H1 (cell line): Measurements from ENCODE around the gene FOXS1. TPM values are rescaled to one million over a fixed set of nuclear protein-coding genes. Genes with fewer than 3 reads are reported as not detected.

Experiments used
- CTCF ChIA-PET: fragments of 300-600 bp; sonication (Branson Sonifier 250); formaldehyde crosslinking; loops from one replicate; lab custom pipeline; 2021; ENCODE audit not compliant: partially characterized antibody; lab: Charles Lee
- POLR2A ChIA-PET: fragments of 300-600 bp; sonication (Branson Sonifier 250); formaldehyde crosslinking; loops from one replicate; lab custom pipeline; 2021; ENCODE audit warnings: inconsistent platforms; ENCODE audit not compliant: partially characterized antibody; lab: Charles Lee
- DNase-seq, 2 experiments: peaks; one replicate each; pipeline versions ENCODE4 v3.0.0 to v3.0.0-alpha.2; 2010 to 2022; ENCODE audit warnings: low spot score in 2 of 2, low read depth in 1 of 2, mixed read lengths in 1 of 2
- FAIRE-seq: peaks from 2 replicates; lab custom pipeline; 2011; peaks lifted over from hg19 to GRCh38; lab: Jason Lieb, UNC
- H2AFZ ChIP-seq: 2 replicates; pipeline ENCODE4 v1.8.1; 2012; ENCODE audit warnings: low read length, inconsistent platforms
- H2AK5ac ChIP-seq: 2 replicates; pipeline ENCODE4 v1.6.1; 2013; ENCODE audit warnings: low read depth, low read length
- H2BK120ac ChIP-seq: replicated peaks from 2 replicates; pipeline ENCODE3; 2013; ENCODE audit warnings: low read depth, low read length, inconsistent platforms
- H2BK12ac ChIP-seq: 2 replicates; pipeline ENCODE4 v1.6.1; 2013; ENCODE audit warnings: low read depth, low read length
- H2BK15ac ChIP-seq: 2 replicates; pipeline ENCODE4 v1.6.1; 2013; ENCODE audit warnings: low read length
- H2BK20ac ChIP-seq: 2 replicates; pipeline ENCODE4 v1.6.1; 2013; ENCODE audit warnings: low read length
- H2BK5ac ChIP-seq: 2 replicates; pipeline ENCODE4 v1.6.1; 2013; ENCODE audit warnings: low read depth, low read length
- H3K14ac ChIP-seq: 2 replicates; pipeline ENCODE4 v1.6.1; 2013; ENCODE audit warnings: inconsistent platforms; ENCODE audit not compliant: insufficient read length
- H3K18ac ChIP-seq: 2 replicates; pipeline ENCODE4 v1.6.1; 2013; ENCODE audit warnings: low read length; ENCODE audit errors: extremely low read depth
- H3K23ac ChIP-seq: 2 replicates; pipeline ENCODE4 v1.6.1; 2013; ENCODE audit warnings: inconsistent platforms; ENCODE audit not compliant: insufficient read length
- H3K23me2 ChIP-seq: 2 replicates; pipeline ENCODE4 v1.6.1; 2013; ENCODE audit warnings: low read depth, low read length
- H3K27ac ChIP-seq: 2 replicates; pipeline ENCODE4 v1.6.1; 2011; ENCODE audit warnings: low read depth, low read length, inconsistent platforms
- H3K27me3 ChIP-seq, 4 experiments: replicated peaks in 1 of 4; 1 replicate in 1 of 4; 2 replicates in 3 of 4; pipeline versions ENCODE4 v1.6.1 to v1.8.1; 2011 to 2013; ENCODE audit warnings: low read length in 3 of 4, mild to moderate bottlenecking in 3 of 4, inconsistent platforms in 2 of 4, mixed read lengths in 2 of 4, moderate library complexity in 1 of 4; ENCODE audit not compliant: control insufficient read depth in 3 of 4, insufficient read depth in 3 of 4; ENCODE audit errors: extremely low read depth in 1 of 4
- H3K36me3 ChIP-seq, 4 experiments: 2 replicates each; pipeline versions ENCODE4 v1.6.1 to v1.8.1; 2011 to 2013; ENCODE audit warnings: mild to moderate bottlenecking in 4 of 4, low read length in 3 of 4, moderate library complexity in 2 of 4, control low read depth in 1 of 4, inconsistent platforms in 1 of 4; ENCODE audit not compliant: insufficient read depth in 4 of 4, control insufficient read depth in 2 of 4
- H3K4ac ChIP-seq: replicated peaks from 2 replicates; pipeline ENCODE3; 2013; ENCODE audit warnings: low read length, low read depth, mixed read lengths, inconsistent platforms; ENCODE audit not compliant: insufficient read length
- H3K4me1 ChIP-seq, 4 experiments: replicated peaks in 1 of 4; 1 replicate in 1 of 4; 2 replicates in 3 of 4; pipeline versions ENCODE4 v1.6.1 to v1.8.1; 2011 to 2013; ENCODE audit warnings: low read length in 3 of 4, inconsistent platforms in 2 of 4, mixed read lengths in 1 of 4; ENCODE audit not compliant: insufficient read depth in 4 of 4, control insufficient read depth in 3 of 4
- H3K4me2 ChIP-seq, 2 experiments: 2 replicates each; pipeline versions ENCODE4 v1.6.1 to v1.8.1; 2011 to 2013; ENCODE audit warnings: low read depth in 2 of 2, low read length in 2 of 2, control low read depth in 1 of 2, inconsistent platforms in 1 of 2, mild to moderate bottlenecking in 1 of 2; ENCODE audit not compliant: insufficient read depth in 1 of 2
- H3K4me3 ChIP-seq, 4 experiments: fragments of 200-600, 300-600 bp in 1 of 4; sonication (generic), shearing (Covaris generic), sonication (Bioruptor Twin) in 1 of 4; 2 replicates each; pipeline versions ENCODE4 v1.5.1 to v1.8.1; 2011 to 2016; ENCODE audit warnings: low read length in 4 of 4, low read depth in 3 of 4, control low read depth in 2 of 4, inconsistent platforms in 2 of 4, mild to moderate bottlenecking in 2 of 4, mixed read lengths in 1 of 4, moderate library complexity in 1 of 4; ENCODE audit not compliant: insufficient read depth in 2 of 4; ENCODE audit errors: extremely low read depth in 1 of 4
- H3K56ac ChIP-seq: replicated peaks from 2 replicates; pipeline ENCODE3; 2013; ENCODE audit warnings: low read depth, mild to moderate bottlenecking, mixed read lengths, low read length, inconsistent platforms; ENCODE audit not compliant: insufficient read length
- H3K79me1 ChIP-seq: 2 replicates; pipeline ENCODE4 v1.6.1; 2013; ENCODE audit warnings: low read depth, low read length, control low read depth
- H3K79me2 ChIP-seq, 2 experiments: 2 replicates each; pipeline versions ENCODE4 v1.6.1 to v1.8.1; 2012 to 2013; ENCODE audit warnings: low read length in 2 of 2, mild to moderate bottlenecking in 2 of 2, inconsistent platforms in 1 of 2; ENCODE audit not compliant: insufficient read depth in 2 of 2, control insufficient read depth in 1 of 2
- H3K9ac ChIP-seq, 4 experiments: replicated peaks in 1 of 4; 1 replicate in 1 of 4; 2 replicates in 3 of 4; pipeline versions ENCODE4 v1.6.1 to v1.8.1; 2011 to 2013; ENCODE audit warnings: low read depth in 3 of 4, low read length in 3 of 4, control low read depth in 2 of 4, mild to moderate bottlenecking in 2 of 4, moderate library complexity in 2 of 4, inconsistent platforms in 1 of 4; ENCODE audit errors: extremely low read depth in 1 of 4
- H3K9me3 ChIP-seq, 2 experiments: 2 replicates each; pipeline versions ENCODE4 v1.6.1 to v1.8.1; 2012 to 2013; ENCODE audit warnings: mild to moderate bottlenecking in 2 of 2, moderate library complexity in 2 of 2, control low read depth in 1 of 2, inconsistent platforms in 1 of 2, low read depth in 1 of 2, low read length in 1 of 2, mixed read lengths in 1 of 2; ENCODE audit not compliant: insufficient read depth in 2 of 2
- H4K20me1 ChIP-seq, 2 experiments: replicated peaks in 1 of 2; 2 replicates each; pipeline versions ENCODE3 to v1.8.1; 2011 to 2013; ENCODE audit warnings: inconsistent platforms in 2 of 2, low read length in 2 of 2, mild to moderate bottlenecking in 1 of 2; ENCODE audit not compliant: insufficient read depth in 2 of 2, control insufficient read depth in 1 of 2
- H4K5ac ChIP-seq: 2 replicates; pipeline ENCODE4 v1.6.1; 2013; ENCODE audit warnings: low read length, low read depth, mixed read lengths, inconsistent platforms; ENCODE audit not compliant: insufficient read length
- H4K8ac ChIP-seq: 2 replicates; pipeline ENCODE4 v1.8.0; 2013; ENCODE audit warnings: mild to moderate bottlenecking, moderate library complexity, low read length, inconsistent platforms; ENCODE audit not compliant: insufficient read depth; ENCODE audit errors: extremely low read depth
- H4K91ac ChIP-seq: replicated peaks from 2 replicates; pipeline ENCODE3; 2013; ENCODE audit warnings: low read length, mixed read lengths, inconsistent platforms; ENCODE audit not compliant: insufficient read length
- POU5F1 ChIP-seq: IDR thresholded peaks from 2 replicates; pipeline ENCODE4 v1.6.1; 2011; ENCODE audit warnings: low read depth, mild to moderate bottlenecking, low read length, moderate library complexity
- RNF2 ChIP-seq: fragments of 200-900, 300-1000 bp; sonication (generic); IDR thresholded peaks from 2 replicates; pipeline ENCODE4 v1.7.1; 2016; ENCODE audit warnings: borderline replicate concordance, low read depth, mild to moderate bottlenecking, antibody characterized with exemption, low read length; ENCODE audit not compliant: poor library complexity, severe bottlenecking; ENCODE audit errors: missing control alignments
- SAP30 ChIP-seq: fragments of 300-600 bp; sonication (generic); IDR thresholded peaks from 2 replicates; pipeline ENCODE4 v1.7.1; 2012; ENCODE audit warnings: low read length, moderate library complexity, mild to moderate bottlenecking, inconsistent platforms; ENCODE audit not compliant: insufficient read depth, insufficient replicate concordance
- WGBS, 2 experiments: shearing (Covaris generic) in 1 of 2; methylation state at CpG; one replicate each; pipeline versions ENCODE4 v1.1.6 to v1.1.7; 2013 to 2015; ENCODE audit warnings: low lambda C conversion rate in 2 of 2, mixed read lengths in 2 of 2, inconsistent platforms in 1 of 2, low coverage in 1 of 2, missing lambda C conversion rate in 1 of 2; ENCODE audit not compliant: insufficient replicate concordance in 2 of 2, insufficient coverage in 1 of 2, insufficient read length in 1 of 2; ENCODE audit errors: extremely low coverage in 1 of 2, missing lambda C conversion rate in 1 of 2; 5-methylcytosine and 5-hydroxymethylcytosine counted together
- polyA plus RNA-seq, 7 experiments: library from polyadenylated mRNA; depleted of rRNA in 3 of 7; stranded (reverse) in 5 of 7; unstranded in 2 of 7; fragments of >200 nt in 5 of 7; fragments of 200-250 nt in 2 of 7; gene quantifications; 1 replicate in 5 of 7; 2 replicates in 1 of 7; 4 replicates in 1 of 7; pipeline versions ENCODE4 v1.2.1 to v1.2.3, GENCODE V29; 2011 to 2013; ENCODE audit warnings: missing spikeins in 2 of 7, mixed read lengths in 2 of 7
- total RNA-seq: library from RNA; stranded (reverse); fragmentation: NEBNext Ultra II Directional; extraction: Animal tissue kit (Norgen Biotek cat#: 25700); gene quantifications from 2 replicates; pipeline ENCODE4 v1.2.1, GENCODE V29; 2021

Gene FOXS1
- total and polyA plus RNA-seq, 2 of the 8 experiments (the other 6 are each of a cell fraction or from before 2014, with no cell fraction given) = 0.45 TPM; not detected in 1

GRCh38 chr20:31859266-31859997 is 14.0 kb upstream of the FOXS1 start:
- CTCF ChIA-PET = interaction anchor here (0.6 to 2.7 kb wide), 13 partner anchors 9 to 181 kb away, joined by 3 to 17 read pairs (median 5); partner anchors contain the start of gene PDRG1
- Histone ChIP-seq H4K20me1 (no peaks in the 10 kb centered on the region), H3K79me1 (no peaks in the 10 kb centered on the region), H2BK20ac (no peak overlapping the region), H3K14ac (no peak overlapping the region), H3K79me2 (no peaks in the 10 kb centered on the region), H3K27ac (no peak overlapping the region), H3K4me2 (peak overlapping the region in 1 of 2 experiments; percentile 68; a peak in 1 of 4 replicates), H2AFZ (no peak overlapping the region), H3K9ac (no peak overlapping the region), H2BK12ac (no peak overlapping the region), H4K8ac (no peak overlapping the region), H4K5ac (no peak overlapping the region), H2BK5ac (no peak overlapping the region), H3K56ac (no peak overlapping the region), H3K4ac (no peak overlapping the region), H3K27me3 (peaks cover 0 to 19% (median 13%) of the 10 kb centered on the region in 4 experiments; a peak in 5 of 7 replicates), H3K36me3 (no peaks in the 10 kb centered on the region), H3K4me1 (peaks cover 3 to 34% (median 18%) of the 10 kb centered on the region in 4 experiments), H2AK5ac (no peak overlapping the region), H2BK15ac (no peak overlapping the region), H4K91ac (no peak overlapping the region), H3K23ac (no peak overlapping the region), H3K4me3 (no peak overlapping the region), H3K23me2 (peaks cover 15% of the 10 kb centered on the region), H2BK120ac (no peak overlapping the region), H3K9me3 (no peaks in the 10 kb centered on the region), H3K18ac (no peak overlapping the region)
- TF ChIP-seq RNF2 (peak; percentile 34), SAP30 (no peak), POU5F1 (no peak)
- DNase-seq = no peak
- POLR2A ChIA-PET = interaction anchor here (1.3 to 1.6 kb wide), 3 partner anchors 8 to 173 kb away, joined by 3 to 6 read pairs (median 3); no protein-coding TSS in a partner anchor
- no peak for FAIRE-seq
- WGBS, 2 experiments = 90% methylated on average over 5 of the region's 5 CpGs; no CpG with 5 or more reads in 1 of the 2 experiments
